HG03571 (cell line): ENCODE measurements around the gene AP2B1.
"Not testable (repeated sequence)": the region's sequence is repeated elsewhere in the genome, so short reads cannot be mapped to it uniquely, and the experiment has no call there.

Experiments
- ATAC-seq: cut with Tn5 transposase; IDR thresholded peaks from one replicate; pipeline ENCODE4 v1.9.1; 2021; ENCODE audit not compliant: unreplicated experiment

Gene AP2B1

DNA sequence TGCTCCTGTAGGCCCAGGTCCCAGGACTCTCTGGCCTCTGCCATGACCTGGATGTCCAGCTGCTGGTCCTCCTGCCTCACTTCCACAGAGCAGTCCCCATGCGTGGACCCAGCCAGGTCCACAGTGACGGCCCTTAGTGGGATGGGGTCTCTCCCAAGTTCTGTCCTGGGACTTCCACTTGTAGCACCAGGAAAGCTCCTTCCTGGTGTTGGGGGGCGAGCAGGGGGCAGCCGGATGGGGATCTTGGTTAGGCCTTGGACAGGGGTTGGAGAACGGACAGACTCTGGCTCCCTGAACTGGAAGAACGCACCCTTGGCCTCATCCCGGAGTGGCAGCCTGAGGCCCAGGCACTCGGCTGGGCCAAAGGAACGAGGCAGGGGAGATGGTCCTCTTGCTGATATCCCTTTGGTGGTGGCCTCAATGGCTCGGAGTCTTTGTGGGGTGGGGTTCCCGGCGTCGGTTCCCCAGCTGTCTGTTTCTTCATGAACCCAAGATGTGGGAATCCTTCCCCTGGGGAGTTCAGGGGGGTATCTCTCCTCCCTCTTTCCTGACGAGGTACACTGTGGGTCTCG, 158.7 kb downstream of the AP2B1 start:
- ATAC-seq, result no peak

DNA sequence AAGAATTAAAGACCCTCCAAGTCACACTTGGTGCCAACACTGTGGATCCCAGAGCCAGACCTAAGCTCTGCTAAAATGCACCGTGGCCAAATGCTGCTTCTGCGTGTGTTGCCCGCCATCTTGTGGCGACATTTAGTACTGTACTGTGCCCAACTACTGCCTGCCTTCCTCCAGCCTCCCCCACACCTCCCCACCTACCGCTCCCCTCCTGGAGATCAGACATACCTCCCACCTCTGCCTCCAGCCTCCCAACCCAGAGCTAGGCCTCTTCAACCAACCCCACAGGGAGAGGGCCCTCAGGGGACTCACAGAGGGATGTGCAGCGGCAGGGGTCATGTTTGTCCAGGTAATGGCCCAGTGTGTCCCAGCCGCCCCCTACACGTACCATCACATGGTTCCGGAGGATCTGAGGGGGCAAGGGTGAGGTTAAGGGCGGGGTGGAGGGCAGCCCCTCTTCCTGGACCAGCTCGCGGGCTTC, 160.5 kb downstream of the AP2B1 start:
- ATAC-seq, result no peak

DNA sequence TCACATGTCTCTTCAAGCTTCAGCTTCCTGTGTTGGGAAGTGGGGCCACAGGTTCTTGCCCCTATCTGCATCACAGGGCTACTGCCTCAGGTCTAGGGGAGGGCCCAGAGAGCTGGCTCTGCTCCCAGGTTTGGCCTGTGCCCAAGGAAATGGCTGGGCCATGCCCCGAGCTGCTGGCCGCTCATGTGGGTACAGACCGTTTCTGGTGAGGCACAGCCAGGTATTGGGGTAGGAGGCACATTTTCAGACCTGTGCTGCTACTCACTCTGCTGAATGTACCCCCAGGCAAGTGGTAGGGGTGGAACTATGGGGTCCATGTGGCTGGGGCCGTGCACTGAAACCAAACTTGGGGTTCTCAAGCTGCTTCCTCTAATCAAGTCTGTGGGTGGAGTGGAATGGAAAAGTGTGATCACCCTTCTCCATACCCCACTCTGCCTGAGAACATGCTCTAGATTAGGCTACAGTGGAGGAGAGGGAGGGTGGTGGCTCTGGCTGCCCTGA, 161.3 kb downstream of the AP2B1 start:
- ATAC-seq, result no peak

DNA sequence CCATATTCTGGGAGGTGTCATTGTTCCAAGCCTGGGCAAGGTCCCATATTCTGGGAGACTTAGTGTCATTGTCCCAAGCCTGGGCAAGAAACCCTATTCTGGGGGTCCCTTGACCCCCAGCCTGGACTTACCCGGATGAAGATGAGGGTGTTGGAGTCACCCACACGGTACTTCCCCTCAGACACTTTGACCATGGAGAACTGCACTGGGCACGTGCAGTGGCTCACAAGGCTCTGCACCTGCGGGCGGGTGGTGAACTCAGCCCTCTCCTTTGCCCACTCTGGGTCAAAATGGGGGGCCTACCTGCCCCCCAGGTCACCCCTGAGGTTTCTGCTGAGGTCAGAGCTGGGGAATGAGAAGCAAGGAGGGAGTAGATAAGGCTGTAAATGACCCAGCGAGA, 161.9 kb downstream of the AP2B1 start:
- ATAC-seq, result no peak

DNA sequence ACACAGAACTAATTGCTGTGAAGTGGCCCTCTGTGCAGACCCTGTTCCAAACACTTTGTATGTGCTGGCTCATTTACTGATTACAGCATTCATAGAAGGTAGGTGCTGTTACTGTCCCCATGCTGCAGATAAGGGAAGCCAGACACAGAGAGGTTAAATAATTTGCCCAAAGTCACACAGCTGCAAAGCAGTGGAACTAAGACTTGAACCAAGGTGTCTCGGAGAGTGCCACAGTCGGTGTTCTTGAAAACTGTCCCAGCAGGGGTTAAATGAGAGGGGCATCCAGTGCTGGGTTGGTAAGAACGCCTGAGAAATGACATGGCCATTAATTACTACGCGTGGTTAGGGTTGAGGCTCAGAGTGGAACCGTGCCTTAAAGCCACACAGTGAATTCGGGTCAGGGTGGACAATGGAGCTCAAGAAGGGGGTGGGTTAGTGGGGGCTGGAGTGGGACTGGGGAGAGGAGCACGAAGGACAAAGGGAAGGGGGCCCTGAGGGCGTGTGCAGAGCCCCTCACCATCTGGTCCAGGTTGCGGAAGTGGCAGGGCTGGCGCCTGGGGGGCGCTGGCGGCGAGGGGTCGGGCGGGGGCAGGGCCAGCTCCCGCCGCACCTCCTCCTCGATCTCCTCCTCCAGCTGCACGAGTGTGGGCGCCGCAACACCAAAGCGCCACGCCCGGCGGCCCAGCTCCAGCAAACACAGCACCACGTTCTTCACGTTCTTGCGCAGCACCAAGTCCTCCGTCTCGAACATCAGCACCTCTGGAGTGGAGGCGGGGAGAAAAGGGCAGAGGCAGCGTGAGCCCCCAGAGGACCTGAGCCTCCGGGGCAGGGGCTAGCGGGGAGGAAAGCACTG, 162.7 kb downstream of the AP2B1 start:
- no peak for ATAC-seq

DNA sequence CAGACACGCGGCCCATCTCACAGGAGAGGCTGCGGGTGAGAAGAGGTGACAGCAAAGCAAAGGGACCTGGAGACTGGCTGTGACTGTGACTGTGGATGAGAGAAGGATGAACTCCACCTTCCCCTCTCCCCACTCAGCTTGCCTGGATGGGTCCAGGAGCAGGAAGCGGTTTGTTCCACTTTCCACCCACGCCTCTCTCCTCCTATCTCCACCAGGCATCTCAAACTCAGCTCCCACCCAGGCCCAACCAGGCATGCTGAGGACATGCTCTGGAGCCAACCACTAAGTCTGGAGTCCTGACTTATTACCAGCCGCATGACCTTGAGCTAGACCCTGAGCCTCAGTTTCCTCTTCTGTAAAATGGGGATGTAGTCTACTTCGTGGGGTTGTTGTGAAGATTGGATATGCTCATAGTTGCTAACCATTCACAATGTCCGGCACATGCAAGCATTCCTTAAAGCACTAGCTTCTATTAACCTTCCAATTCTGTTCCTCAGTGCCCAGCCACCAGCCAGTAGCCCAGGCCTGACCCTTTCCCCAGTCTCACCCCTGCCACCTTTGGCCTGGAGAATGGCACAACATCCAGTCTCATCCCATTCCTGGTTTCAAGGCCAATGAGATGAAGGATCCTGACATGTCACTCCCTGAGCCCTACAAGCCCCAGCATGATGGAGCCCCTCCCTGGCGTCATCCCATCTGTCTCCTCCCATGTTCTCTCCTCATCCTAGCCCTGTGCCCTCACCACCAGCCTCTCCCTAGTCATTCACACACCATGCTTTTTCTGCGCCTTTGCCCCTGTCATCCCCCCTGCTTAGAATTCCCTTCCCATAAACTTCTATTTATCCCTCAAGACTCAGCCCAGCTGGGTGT, 163.6 kb downstream of the AP2B1 start:
- no peak for ATAC-seq

DNA sequence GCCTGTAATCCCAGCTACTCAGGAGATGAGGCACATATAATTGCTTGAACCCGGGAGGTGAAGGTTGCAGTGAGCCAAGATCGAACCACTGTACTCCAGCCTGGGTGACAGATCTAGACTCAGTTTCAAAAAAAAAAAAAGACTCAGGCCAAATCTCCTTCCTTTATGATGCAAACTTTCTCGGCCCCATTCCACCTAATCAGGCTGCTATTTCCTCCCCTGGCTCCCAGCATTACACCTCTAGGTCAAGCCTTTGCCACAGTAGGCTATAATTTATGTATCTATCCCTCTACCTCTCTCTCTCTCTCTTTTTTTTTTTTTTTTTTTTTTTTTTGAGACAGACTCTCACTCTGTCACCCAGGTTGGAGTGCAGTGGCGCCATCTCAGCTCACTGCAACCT, 164.4 kb downstream of the AP2B1 start:
- not testable (repeated sequence) for ATAC-seq

DNA sequence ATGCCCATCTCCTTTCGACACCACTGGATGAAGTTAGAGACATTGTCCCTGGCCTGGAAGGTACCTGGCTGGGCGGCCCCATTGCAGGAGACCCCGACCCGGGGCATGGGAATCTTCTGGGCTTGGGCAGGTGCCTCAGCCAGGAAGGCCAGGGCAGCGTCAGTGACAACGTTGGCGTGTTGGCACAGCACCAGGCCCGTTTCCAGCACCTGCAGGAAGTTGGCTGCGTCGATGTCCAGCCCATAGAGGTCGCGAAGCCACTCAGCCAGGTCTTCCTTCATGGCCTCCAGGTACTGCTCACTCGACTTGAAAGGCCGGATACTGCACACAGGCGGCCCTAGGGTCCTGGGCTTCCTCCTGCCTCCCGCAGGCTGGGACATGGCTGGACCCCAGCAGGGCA, 165.3 kb downstream of the AP2B1 start:
- ATAC-seq, result no peak

DNA sequence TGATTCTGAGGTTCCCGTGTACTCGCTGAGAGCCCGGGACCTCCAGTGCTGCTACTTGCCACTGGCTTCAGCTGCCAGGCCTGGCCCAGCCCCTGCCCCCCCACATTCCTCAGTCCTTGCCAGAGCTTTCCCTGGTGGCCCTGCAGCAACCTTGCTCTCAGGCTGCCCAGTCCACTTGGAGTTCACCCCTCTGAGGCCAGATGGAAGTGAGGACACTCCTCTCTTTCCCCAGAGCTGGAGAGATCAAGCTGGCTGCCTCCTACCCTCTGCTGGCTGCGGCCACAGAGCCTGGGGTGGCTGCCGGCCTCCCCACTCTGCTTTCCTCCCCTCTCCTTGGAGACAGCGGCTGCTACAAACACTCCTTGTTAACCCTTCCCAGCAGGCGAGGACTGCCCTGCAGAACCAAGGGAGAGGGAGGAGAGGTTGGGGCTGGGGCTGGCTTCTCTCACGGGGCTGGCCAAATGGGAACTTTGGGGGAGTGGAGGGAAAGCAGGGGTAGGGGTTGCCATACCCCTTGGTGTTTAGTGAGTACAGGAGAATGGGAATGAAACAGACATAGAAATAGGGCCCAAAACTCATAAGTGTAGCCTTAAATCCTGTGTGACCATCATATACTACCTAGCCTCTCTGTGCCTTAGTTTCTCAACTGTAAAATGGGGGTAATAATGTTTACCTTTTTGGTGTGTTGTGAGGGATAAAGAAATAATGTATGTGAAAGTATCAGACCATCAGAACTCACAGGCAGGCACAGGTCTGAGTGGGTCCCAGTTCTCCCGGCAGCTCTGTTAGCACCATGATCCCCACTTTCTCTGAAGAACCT, 166.0 kb downstream of the AP2B1 start, which contains the start of gene GAS2L2:
Gene GAS2L2 (minus strand): TSS at position 295 of the 820 bp plus-strand sequence. CDS start 389 bp downstream, outside the sequence.
- no peak for ATAC-seq

DNA sequence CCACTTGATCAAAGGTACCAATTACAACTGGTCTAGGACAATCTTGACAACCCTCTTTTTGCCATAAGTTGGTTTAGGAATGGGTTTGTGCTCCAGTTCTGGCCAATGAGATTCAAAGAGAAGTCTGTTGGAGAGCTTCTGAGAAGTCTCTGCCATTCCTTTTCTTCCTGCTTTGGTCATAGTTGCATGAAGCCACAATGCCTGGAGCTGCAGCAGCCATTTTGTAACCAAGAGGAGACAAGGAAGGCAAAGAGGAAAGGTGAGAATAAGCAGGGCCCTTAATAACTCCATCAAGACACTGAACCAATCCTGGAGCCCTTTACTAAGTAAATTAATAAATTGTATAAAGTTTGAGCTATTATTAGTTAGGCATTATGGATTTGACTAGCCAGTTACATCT, 170.1 kb downstream of the AP2B1 start:
- ATAC-seq, result no peak

DNA sequence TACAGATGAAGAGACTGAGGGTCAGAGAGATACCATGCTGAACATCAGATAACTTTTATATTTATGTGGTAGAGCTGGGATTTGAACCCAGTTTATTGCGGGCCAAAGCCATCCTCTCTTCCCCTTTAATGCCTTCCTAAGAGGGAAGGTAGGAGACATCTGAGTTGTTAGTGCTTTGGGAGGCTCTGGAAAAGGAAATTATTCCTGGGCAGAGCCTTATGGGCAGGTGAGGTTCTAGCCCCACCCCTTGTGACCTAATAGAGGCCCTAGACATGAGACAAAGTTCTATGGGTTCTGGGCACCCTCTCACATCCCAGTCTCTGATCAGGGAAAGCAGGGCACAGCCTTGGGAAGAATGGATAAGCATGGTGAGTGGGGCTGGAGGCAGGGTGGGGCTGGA, 173.5 kb downstream of the AP2B1 start, which contains the start of gene C17orf50:
Gene C17orf50 (plus strand): TSS at position 301 of the 400 bp plus-strand sequence. CDS start 55 bp downstream, at position 356.
- ATAC-seq, result no peak

DNA sequence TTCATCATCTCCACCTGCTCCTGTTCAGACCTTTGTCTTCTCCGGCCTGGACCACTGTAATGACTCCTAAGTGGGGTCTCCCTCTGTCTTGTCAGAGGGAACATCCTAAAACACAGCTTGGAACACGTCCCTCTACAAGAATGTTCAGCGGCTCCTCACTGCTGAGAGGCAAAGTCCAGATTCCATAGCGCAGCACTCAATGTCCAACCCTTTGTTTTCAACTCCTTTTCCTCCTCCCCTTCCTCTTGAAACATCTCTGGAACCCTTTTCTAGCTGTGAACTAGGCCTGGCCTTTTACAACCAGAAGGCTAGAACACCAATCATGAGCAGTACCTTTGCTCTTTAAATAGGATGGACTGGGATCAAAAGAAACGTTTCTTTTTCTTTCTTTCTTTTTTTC, 174.5 kb downstream of the AP2B1 start:
- ATAC-seq, result no peak

DNA sequence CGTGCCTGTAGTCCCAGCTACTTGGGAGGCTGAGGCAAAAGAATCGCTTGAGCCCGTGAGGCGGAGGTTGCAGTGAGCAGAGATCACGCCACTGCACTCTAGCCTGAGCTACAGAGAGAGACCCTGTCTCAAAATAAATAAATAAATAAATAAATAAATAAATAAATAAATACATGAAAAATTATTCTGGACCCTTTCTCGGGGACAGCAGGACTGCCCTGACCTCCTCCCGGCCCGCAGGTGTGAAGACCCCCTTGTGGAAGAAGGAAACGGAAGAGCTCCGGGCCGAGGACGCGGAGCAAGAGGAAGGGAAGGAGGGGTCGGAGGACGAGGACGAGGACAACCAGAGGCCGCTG, 176.6 kb downstream of the AP2B1 start:
- ATAC-seq, result no peak

DNA sequence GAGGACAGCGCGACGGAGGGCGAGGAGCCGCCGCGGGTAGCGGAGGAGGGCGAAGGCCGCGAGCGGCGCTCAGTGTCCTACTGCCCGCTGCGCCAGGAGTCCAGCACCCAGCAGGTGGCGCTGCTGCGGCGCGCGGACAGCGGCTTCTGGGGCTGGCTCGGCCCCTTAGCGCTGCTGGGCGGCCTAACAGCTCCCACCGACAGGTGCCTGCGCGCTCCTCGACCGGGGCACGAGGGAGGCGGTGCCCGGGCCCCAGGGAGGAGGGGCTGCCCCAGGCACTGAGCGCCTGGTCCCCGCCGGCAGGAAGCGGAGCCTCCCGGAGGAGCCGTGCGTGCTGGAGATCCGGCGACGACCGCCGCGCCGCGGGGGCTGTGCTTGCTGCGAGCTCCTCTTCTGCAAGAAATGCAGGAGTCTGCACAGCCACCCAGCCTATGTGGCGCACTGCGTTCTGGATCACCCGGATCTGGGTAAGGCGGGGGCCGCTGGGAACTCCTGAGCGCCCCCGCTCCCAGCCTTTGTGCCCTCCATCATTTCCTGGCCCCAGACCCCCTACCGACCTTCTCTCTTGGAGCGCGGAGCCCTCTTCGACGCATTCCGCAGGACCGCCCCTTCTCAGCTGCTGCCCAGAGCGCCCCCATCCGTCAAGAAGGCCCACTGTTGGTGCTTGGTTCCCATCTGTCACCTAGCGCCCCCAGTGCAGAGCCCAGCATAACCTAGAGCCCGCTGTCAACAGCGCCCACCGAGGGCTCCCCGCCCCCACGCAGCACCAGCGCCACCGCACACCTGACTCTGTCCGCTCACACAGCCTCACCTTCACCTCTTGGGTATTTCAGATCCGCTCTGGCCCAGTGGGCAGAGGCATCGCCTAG, 177.2 kb downstream of the AP2B1 start:
- ATAC-seq, result peak; percentile 75

DNA sequence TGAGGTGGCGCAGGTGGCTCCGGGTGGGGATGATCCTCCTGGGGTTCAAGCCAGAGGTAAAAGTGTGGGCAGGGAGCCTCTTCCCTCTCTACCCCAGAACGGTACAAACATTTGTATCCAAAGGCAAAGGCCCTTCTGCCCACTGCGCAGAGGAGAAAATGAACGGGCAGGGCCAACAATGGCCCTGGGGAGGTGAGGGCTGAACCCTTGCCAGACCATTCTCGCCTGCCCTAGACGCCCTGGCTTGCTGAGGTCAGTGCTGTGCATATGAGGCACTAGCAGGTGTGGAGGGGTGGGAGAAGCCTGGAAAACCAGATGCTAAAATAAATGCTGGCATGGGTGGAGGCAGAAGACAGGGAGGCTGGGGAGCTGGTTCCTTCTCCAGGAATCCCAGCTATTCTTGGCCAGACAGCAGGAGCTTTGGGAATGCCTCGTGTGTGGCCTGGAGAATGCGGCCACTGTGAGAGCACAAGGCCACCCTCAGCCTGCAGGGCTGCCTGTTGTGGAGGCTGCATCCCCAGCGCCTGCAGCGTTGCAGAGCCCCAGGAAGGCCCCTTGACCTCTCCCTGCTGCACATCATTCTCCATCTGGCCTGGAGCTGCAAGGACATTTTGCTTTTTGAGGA, 178.1 kb downstream of the AP2B1 start:
- ATAC-seq, result no peak

DNA sequence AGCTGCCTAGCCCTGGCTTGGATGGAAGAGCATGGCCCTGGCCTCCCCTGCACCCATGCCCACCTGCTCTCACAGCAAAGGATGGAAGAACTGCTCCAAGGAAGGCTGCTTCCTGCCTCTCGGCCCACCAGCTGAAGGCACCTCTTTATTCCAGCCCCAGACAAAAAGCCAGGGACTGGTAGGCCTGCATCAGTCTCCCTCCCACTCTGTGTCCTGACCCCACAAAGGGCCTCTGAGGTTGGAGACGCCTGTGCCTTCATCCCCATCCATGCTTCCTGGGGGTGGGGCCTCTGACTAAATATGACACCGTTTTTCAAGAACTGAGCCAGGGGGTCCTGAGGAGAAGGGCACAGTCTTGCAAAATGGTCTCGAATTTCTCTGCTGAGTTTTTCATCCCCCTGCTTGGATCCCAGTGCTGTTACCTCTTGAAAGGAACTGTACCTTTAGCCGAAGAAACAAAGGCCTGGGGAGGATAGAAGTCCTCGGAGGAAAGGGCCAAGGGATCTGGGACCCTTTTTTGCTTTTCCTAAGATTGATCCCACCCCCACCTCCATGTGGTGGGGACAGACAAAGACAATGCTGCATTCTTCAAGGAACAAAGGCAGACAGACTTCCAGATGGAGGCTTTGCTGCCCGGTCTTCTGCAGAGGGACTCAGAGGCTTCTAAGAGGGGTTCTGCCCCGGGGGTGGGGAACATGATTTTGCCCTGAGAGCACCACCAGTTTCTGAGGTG, 178.8 kb downstream of the AP2B1 start:
- no peak for ATAC-seq

DNA sequence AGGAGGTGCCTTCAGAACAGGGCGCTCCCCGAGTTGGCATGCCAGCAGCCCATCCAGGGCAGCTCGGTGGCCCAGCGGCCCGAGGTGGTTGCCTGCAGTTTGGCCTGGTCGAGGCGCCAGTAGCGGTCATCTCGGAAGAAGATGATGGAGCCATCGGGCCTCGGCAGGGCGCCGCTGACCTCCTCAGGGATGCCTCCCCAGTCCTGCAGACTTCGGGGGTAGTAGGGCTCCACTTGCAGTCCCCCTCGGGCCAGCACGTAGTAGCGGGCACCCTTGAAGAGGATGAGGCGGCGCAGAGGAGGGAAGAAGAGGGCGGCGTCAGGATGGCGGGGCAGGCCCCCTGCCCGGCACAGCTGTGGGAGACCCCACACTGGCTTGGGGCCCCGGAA, 179.4 kb downstream of the AP2B1 start:
- no peak for ATAC-seq

DNA sequence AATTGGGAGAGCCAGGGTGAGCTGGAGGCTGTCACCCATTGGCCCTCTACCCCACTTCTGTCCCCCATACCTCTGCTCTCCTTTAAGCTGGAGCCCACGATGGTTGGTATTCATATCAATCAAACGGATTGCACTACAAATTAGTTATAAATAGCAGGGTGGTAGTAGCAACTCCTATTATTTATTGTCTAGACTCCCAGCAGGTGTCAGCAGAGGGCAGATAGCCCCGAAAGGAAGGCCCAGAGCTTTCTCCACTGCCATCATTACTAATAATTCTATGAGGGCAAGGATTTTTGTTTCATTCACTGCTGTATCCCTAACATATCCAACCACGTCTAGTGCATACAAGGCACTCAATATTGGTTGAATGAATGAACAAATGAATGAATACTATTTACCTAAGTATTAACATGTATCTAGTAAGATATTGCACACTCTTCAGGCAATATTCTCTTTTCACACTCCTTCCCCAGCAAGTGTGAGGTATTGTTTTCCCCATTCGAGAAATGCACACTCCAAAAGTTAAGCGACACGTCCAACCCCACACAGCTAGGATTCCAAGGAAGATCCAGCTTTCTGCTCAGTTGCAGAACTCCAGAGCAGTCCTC, 179.9 kb downstream of the AP2B1 start:
- no peak for ATAC-seq
